Lower lobe of right lung (tissue), 2 donors: ENCODE results near the gene ADGRV1. TPM values are rescaled to one million over a fixed set of nuclear protein-coding genes. Genes with fewer than 3 reads are reported as not detected.
"Not testable (repeated sequence)": the region's sequence is repeated elsewhere in the genome, so short reads cannot be mapped to it uniquely, and the experiment has no call there.

Source experiments
- ATAC-seq, 2 donors: fragments of 200-7000 bp; cut with Tn5 transposase; one replicate each; pipeline ENCODE4 v1.9.1; 2020 to 2022; ENCODE audit warnings: mild to moderate bottlenecking in 2 of 2, moderate library complexity in 2 of 2
- DNase-seq: peaks from one replicate; pipeline ENCODE4 v3.0.0-alpha.2; 2020
- H3K27ac ChIP-seq: fragments of 200-600 bp; one replicate; pipeline ENCODE4 v1.8.0; 2022
- H3K27me3 ChIP-seq: fragments of 200-600 bp; one replicate; pipeline ENCODE4 v1.8.0; 2022; ENCODE audit warnings: low read depth
- H3K36me3 ChIP-seq: fragments of 200-600 bp; one replicate; pipeline ENCODE4 v1.8.0; 2022; ENCODE audit warnings: mild to moderate bottlenecking
- H3K4me1 ChIP-seq: fragments of 200-600 bp; one replicate; pipeline ENCODE4 v1.8.0; 2022
- H3K4me3 ChIP-seq: fragments of 200-600 bp; one replicate; pipeline ENCODE4 v1.8.0; 2022; ENCODE audit warnings: mild to moderate bottlenecking
- H3K9me3 ChIP-seq: fragments of 200-600 bp; one replicate; pipeline ENCODE4 v1.8.0; 2022
- intact Hi-C: fragments of 100-400 bp; cut with DNase I; formaldehyde crosslinking; loops from one replicate; pipeline ENCODE4 v1.11.0; 2022
- total RNA-seq: library from RNA; stranded (reverse); fragmentation: NEBNext Ultra II Directional; extraction: Animal tissue kit (Norgen Biotek cat#: 25700); gene quantifications from one replicate; pipeline ENCODE4 v1.2.1, GENCODE V29; 2021
- TF ChIP-seq, protein P1 (sequence below): fragments of 200-600 bp; IDR thresholded peaks from one replicate; pipeline ENCODE4 v1.8.0; 2022; ENCODE audit warnings: antibody characterized with exemption, mild to moderate bottlenecking
- donor health status: DM: no; HTN: yes; CAD: no; lungs with severe emphysema.

ADGRV1 gene
- total RNA-seq, 1 donor from 2014 or later: 49.7 TPM

DNA sequence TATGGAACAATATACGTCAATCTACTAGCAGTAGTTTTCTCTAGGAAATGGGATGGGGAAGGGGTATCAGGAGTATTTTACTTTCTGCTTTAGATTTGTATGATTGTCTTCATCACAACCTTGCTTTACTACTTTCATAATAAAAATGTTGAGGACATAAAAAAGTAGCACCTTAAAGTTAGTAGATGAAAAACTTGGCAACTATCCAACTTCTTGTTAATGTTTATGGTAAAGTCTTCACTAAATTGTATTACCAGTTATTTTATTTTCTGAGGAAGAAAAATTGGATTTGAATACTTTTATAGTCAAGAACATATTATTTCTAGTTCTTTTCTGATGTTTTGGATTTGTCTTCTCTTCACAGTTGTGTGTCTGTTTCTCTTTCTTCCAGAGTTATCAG is 452.4 kb downstream of the ADGRV1 start:
- Histone ChIP-seq H3K4me1 (no peaks in the 10 kb centered on the region), H3K4me3 (no peak overlapping the region), H3K27ac (no peak overlapping the region), H3K9me3 (no peaks in the 10 kb centered on the region), H3K27me3 (no peaks in the 10 kb centered on the region), H3K36me3 (no peaks in the 10 kb centered on the region)
- intact Hi-C loops: no loop called here
- TF ChIP-seq, protein P1, sequence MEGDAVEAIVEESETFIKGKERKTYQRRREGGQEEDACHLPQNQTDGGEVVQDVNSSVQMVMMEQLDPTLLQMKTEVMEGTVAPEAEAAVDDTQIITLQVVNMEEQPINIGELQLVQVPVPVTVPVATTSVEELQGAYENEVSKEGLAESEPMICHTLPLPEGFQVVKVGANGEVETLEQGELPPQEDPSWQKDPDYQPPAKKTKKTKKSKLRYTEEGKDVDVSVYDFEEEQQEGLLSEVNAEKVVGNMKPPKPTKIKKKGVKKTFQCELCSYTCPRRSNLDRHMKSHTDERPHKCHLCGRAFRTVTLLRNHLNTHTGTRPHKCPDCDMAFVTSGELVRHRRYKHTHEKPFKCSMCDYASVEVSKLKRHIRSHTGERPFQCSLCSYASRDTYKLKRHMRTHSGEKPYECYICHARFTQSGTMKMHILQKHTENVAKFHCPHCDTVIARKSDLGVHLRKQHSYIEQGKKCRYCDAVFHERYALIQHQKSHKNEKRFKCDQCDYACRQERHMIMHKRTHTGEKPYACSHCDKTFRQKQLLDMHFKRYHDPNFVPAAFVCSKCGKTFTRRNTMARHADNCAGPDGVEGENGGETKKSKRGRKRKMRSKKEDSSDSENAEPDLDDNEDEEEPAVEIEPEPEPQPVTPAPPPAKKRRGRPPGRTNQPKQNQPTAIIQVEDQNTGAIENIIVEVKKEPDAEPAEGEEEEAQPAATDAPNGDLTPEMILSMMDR: no peak
- ATAC-seq (no peak), DNase-seq (no peak)

DNA sequence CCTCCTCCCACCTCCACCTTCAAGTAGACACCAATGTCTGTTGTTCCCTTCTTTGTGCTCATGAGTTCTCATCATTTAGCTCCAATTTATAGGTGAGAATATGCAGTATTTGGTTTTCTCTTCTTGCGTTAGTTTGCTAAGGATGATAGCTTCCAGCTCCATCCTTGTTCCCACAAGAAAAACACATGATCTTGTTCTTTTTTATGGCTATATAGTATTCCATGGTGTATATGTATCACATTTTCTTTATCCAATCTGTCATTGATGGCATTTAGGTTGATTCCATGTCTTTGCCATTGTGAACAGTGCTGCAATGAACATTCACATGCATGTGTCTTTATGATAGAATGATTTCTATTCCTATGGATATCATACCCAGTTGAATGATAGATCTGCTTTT is 454.3 kb downstream of the ADGRV1 start:
- peaks cover 11% of the 10 kb centered on the region for H3K4me1 ChIP-seq
- H3K4me3 ChIP-seq, H3K36me3 ChIP-seq, ATAC-seq, DNase-seq, H3K9me3 ChIP-seq, intact Hi-C loops, H3K27ac ChIP-seq, H3K27me3 ChIP-seq: not testable (repeated sequence)

DNA sequence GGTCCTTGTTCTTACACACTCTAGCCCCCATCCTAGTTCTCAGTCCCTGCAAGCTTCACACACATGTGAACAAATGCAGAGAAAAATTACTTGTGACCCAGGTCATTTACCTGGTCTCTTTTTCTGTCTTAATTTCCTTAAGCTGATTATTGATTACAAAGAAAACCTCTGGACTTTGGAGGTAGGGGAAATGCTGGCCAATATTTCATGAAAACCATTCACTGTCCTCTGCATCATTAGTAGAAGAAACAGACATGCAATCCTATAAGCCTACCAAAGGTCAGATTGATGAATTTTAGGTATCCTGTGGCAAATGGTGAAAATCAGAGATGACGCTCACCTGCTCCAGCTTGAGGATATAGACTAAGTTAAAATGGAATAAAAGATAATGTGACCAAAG is 457.7 kb downstream of the ADGRV1 start:
- no peaks in the 10 kb centered on the region for H3K9me3 ChIP-seq
- no peaks in the 10 kb centered on the region for H3K36me3 ChIP-seq
- intact Hi-C loops: no loop called here
- TF ChIP-seq, protein P1: no peak
- H3K4me1 ChIP-seq: peaks cover 15% of the 10 kb centered on the region
- DNase-seq: no peak
- H3K27ac ChIP-seq: no peak overlapping the region
- H3K4me3 ChIP-seq: no peak overlapping the region
- ATAC-seq: no peak
- H3K27me3 ChIP-seq: no peaks in the 10 kb centered on the region

DNA sequence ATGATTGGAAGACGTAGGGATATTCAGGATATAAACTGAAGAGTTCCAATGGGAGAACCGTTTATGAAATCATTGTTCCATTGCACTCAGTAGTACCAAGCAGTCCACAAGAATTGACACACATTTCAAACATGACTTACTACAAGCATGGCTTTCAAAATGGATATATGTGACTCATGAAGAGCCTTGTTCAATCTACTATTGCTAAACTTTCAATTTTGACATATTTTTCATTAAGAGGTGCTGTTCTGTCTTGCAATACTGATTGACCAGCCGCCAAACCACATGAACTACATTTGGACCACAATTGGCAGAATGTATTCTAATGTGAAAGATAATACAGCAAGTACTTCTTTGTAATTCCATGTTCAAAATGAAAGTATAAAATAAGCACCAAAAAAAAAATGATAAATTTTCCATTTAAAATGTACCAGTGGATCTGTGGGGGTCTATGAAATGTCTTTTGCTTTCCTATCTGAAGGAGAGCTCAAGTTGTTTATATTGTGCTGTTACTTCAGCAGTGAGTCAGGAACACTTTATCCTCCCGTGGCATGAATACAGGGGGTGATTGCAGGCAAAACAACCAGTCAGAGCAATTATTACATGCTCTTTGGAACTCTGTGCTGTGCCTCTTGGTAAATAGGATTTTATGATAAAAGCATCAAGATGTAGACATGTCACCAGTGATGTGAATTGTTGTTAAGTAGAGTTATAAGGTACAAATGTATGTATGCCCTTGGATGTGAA is 458.5 kb downstream of the ADGRV1 start:
- TF ChIP-seq, protein P1: no peak
- no peaks in the 10 kb centered on the region for H3K9me3 ChIP-seq
- ATAC-seq (peak; percentile 70 to 89), DNase-seq (no peak)
- H3K27me3 ChIP-seq: no peaks in the 10 kb centered on the region
- no peak overlapping the region for H3K27ac ChIP-seq
- H3K4me1 ChIP-seq: peaks cover 15% of the 10 kb centered on the region
- no peaks in the 10 kb centered on the region for H3K36me3 ChIP-seq
- intact Hi-C loops: no loop called here
- no peak overlapping the region for H3K4me3 ChIP-seq

DNA sequence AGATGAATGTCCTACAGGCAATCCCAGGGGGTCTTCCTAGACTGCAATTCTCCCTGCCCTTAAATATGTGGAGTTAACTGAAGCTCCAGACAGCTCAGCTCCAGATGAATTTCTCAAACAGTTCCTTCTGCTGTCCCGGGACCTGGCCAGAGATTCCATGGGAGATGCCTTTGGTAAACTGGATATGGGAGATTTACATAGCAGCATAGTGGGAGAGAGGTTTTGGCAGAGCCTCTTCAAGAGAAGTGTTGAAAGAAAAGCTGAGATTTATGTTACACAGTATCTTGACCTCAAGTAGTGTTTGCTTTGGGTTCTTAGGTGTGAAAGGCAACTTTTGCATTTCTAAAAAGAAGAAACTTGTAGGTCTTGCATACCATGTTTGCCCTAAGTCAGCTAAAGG is 459.6 kb downstream of the ADGRV1 start:
- Histone ChIP-seq H3K27me3 (no peaks in the 10 kb centered on the region), H3K36me3 (no peaks in the 10 kb centered on the region), H3K9me3 (no peaks in the 10 kb centered on the region), H3K27ac (no peak overlapping the region), H3K4me3 (no peak overlapping the region), H3K4me1 (peaks cover 15% of the 10 kb centered on the region)
- intact Hi-C loops: no loop called here
- TF ChIP-seq, protein P1: no peak
- DNase-seq (no peak), ATAC-seq (peak; percentile 59 to 77)

DNA sequence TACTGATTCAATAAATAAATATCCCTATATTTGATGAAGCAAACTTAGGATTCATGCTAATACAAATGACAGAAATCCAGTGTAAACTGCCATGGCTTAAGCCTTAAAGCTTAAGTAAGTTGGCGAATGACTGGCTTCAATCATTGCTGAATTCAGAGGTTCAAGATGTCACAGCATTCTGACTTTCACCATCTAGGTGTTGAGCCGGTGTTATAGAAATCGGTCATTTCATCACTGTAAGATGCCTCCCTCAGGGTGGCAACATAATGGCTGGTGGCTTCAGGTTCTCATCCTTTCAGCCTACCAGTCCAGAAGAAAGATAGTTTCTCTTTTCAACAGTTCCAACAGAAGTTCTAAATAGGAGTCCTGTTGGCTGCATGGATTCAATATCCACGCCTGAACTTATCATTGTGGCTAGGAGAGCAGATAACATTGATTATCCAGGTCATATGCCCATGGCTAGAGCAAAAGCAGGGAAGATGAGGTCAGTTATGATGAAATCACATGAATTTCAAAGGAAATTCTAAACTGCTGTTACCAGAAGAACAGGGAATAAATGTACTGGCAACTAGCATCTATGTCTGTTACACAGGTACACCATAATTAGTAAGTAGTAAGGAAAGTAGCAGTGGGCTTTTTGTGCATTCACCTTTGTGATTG is 460.2 kb downstream of the ADGRV1 start:
- no peak overlapping the region for H3K27ac ChIP-seq
- TF ChIP-seq, protein P1: no peak
- DNase-seq (no peak), ATAC-seq (no peak)
- no peaks in the 10 kb centered on the region for H3K36me3 ChIP-seq
- no peaks in the 10 kb centered on the region for H3K27me3 ChIP-seq
- intact Hi-C loops: no loop called here
- no peaks in the 10 kb centered on the region for H3K9me3 ChIP-seq
- peaks cover 15% of the 10 kb centered on the region for H3K4me1 ChIP-seq
- no peak overlapping the region for H3K4me3 ChIP-seq
